SJCRH30 (cell line): ENCODE data around the gene PKN3. TPM values are rescaled to one million over a fixed set of nuclear protein-coding genes. Genes with fewer than 3 reads are reported as not detected.
"Not testable (repeated sequence)": the region's sequence is repeated elsewhere in the genome, so short reads cannot be mapped to it uniquely, and the experiment has no call there.

ENCODE experiments used
- DNase-seq, 2 experiments: peaks; one replicate each; pipeline ENCODE4 v3.0.0-alpha.2; 2015 to 2020
- H3K27ac ChIP-seq: fragments of 250-450 bp; sonication (Bioruptor Pico); 2 replicates; pipeline ENCODE4 v1.5.1; 2020; ENCODE audit warnings: mild to moderate bottlenecking, moderate library complexity
- H3K27me3 ChIP-seq: fragments of 250-450 bp; sonication (Bioruptor Pico); 2 replicates; pipeline ENCODE4 v1.5.1; 2020; ENCODE audit warnings: mild to moderate bottlenecking, moderate library complexity
- H3K36me3 ChIP-seq: fragments of 250-450 bp; sonication (Bioruptor Pico); 2 replicates; pipeline ENCODE4 v1.5.1; 2020; ENCODE audit warnings: mild to moderate bottlenecking, moderate library complexity
- H3K4me1 ChIP-seq: fragments of 250-450 bp; sonication (Bioruptor Pico); 2 replicates; pipeline ENCODE4 v1.5.1; 2020; ENCODE audit warnings: mild to moderate bottlenecking, moderate library complexity
- H3K4me3 ChIP-seq: fragments of 250-450 bp; sonication (Bioruptor Pico); 2 replicates; pipeline ENCODE4 v1.5.1; 2020; ENCODE audit warnings: mild to moderate bottlenecking, moderate library complexity
- H3K9me3 ChIP-seq: fragments of 250-450 bp; sonication (Bioruptor Pico); replicated peaks from 2 replicates; pipeline ENCODE4 v1.5.1; 2020; ENCODE audit warnings: mild to moderate bottlenecking, moderate library complexity
- total RNA-seq: library from RNA; depleted of rRNA; stranded (reverse); fragments of >200 nt; shearing (Covaris generic); gene quantifications from 2 replicates; pipeline ENCODE4 v1.2.3, GENCODE V29; 2014

The PKN3 gene
- total RNA-seq, 1 experiment from 2014 or later, result 20.2 TPM

GRCh38 chr9:128685636-128686489 lies 16.4 kb upstream of the PKN3 start:
- DNase-seq, result no peak
- Histone ChIP-seq H3K4me3 (no peak overlapping the region), H3K27ac (no peak overlapping the region), H3K36me3 (peaks cover 8% of the 10 kb centered on the region), H3K27me3 (no peaks in the 10 kb centered on the region), H3K9me3 (no peaks in the 10 kb centered on the region), H3K4me1 (peaks cover 4% of the 10 kb centered on the region; the same call in 1 of the 2 replicates)

DNA sequence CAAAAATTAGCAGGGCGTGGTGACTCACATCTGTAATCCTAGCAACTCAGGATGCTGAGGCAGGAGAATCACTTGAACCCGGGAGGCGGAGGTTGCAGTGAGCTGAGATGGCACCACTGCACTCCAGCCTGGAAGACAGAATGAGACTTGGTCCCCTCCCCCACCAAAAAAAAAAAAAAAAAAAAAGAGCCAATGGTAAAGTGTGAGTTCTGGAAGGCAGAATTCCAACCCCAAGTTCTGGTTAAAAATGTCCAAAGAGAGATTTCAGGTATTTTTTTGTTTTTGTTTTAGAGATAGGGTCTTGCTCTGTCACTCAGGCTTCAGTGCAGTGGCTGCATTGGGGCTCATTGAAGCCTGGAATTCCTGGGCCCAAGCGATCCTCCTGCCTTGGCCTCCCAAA lies 14.8 kb upstream of the PKN3 start:
- no peak for DNase-seq
- Histone ChIP-seq H3K9me3 (no peaks in the 10 kb centered on the region), H3K4me3 (no peak overlapping the region), H3K36me3 (peaks cover 22% of the 10 kb centered on the region), H3K27me3 (no peaks in the 10 kb centered on the region), H3K4me1 (no peaks in the 10 kb centered on the region; the same call in 1 of the 2 replicates), H3K27ac (no peak overlapping the region)

GRCh38 chr9:128688501-128689292 lies 13.6 kb upstream of the PKN3 start, which contains the start of gene SET:
Gene SET, plus strand, starts transcription at chr9:128689222. Its CDS starts 361 bp downstream, at chr9:128689583.
- Histone ChIP-seq H3K27ac (peak within 1 kb of the TSS; percentile 67), H3K4me3 (peak within 1 kb of the TSS; percentile 93), H3K4me1 (no peaks in the 10 kb centered on the region; the same call in 1 of the 2 replicates), H3K27me3 (no peaks in the 10 kb centered on the region), H3K36me3 (peaks cover 35% of the 10 kb centered on the region), H3K9me3 (no peaks in the 10 kb centered on the region)
- DNase-seq, result peak; percentile 97 to 98

- Histone ChIP-seq H3K9me3 (no peaks in the 10 kb centered on the region), H3K36me3 (peaks cover 41% of the 10 kb centered on the region), H3K27me3 (no peaks in the 10 kb centered on the region), H3K4me3 (peak overlapping the region; percentile 66), H3K4me1 (no peaks in the 10 kb centered on the region; the same call in 1 of the 2 replicates), H3K27ac (peak overlapping the region; percentile 52; the same call in 1 of the 2 replicates)
- peak in 1 of 2 experiments; percentile 61 for DNase-seq
Measured at GRCh38 chr9:128689293-128689774, 13.0 kb upstream of the PKN3 start.

DNA sequence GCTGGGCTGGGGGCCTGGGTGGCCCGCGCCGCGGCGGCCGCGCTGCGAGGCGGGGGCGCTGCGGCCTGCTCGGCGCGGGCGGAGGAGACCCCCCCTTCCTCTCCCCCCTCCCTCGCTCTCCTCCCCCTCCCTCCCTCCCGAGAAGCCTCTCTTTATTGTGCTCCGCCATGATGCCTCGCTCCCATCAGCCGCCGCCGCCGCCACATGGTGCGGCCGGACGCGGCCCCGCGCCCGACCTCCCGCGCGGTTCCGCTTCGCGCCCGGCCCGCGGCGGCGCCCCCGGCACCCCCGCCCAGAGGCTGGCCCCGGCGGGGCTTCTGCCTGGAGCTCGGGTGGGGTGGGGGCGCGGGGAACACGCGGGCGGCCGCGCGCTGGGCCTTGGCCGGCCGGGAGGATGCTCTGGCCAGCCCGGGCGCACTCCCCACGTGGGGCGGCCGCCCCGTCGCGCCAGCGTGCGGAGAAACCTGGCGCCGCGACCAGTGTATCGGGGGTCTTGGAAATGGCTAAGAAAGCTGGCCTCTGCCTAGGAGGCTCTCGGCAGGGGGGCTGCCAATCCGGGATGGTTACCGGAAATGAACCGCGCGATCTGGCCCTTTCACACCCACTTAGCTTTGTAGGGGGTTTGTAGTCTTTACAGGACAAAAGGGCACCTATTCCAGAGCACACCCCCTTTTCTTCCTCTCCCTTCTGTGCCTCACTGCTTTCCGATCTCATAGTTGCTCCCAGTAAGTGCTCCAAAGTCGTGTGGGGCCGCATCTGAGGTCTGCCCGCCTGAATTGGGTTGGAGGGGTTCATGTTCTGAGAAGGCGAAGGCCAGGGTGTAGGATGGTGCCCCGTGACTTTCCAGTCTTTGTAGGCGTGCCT lies 12.3 kb upstream of the PKN3 start:
- H3K36me3 ChIP-seq, result peaks cover 43% of the 10 kb centered on the region
- peak; percentile 65 to 66 for DNase-seq
- H3K27me3 ChIP-seq, result no peaks in the 10 kb centered on the region
- H3K9me3 ChIP-seq, result no peaks in the 10 kb centered on the region
- peak overlapping the region; percentile 93 for H3K4me3 ChIP-seq
- H3K4me1 ChIP-seq, result no peaks in the 10 kb centered on the region; the same call in 1 of the 2 replicates
- peak overlapping the region; percentile 67 for H3K27ac ChIP-seq

GRCh38 chr9:128690684-128691034 lies 11.6 kb upstream of the PKN3 start:
- DNase-seq, result no peak
- peak overlapping the region; percentile 93 for H3K4me3 ChIP-seq
- peak overlapping the region; percentile 67 for H3K27ac ChIP-seq
- H3K4me1 ChIP-seq, result no peaks in the 10 kb centered on the region; the same call in 1 of the 2 replicates
- no peaks in the 10 kb centered on the region for H3K9me3 ChIP-seq
- peaks cover 48% of the 10 kb centered on the region for H3K36me3 ChIP-seq
- no peaks in the 10 kb centered on the region for H3K27me3 ChIP-seq

GRCh38 chr9:128693738-128694137 lies 8.6 kb upstream of the PKN3 start:
- not testable (repeated sequence) for H3K4me1 ChIP-seq, H3K27ac ChIP-seq, H3K9me3 ChIP-seq, H3K4me3 ChIP-seq, DNase-seq, H3K27me3 ChIP-seq
- H3K36me3 ChIP-seq, result peaks cover 64% of the 10 kb centered on the region

- no peaks in the 10 kb centered on the region for H3K9me3 ChIP-seq
- H3K4me1 ChIP-seq, result no peaks in the 10 kb centered on the region; the same call in 1 of the 2 replicates
- peaks cover 64% of the 10 kb centered on the region for H3K36me3 ChIP-seq
- no peak for DNase-seq
- H3K4me3 ChIP-seq, result no peak overlapping the region
- no peaks in the 10 kb centered on the region for H3K27me3 ChIP-seq
- H3K27ac ChIP-seq, result no peak overlapping the region
Measured at GRCh38 chr9:128694344-128694743, 8.0 kb upstream of the PKN3 start.

- Histone ChIP-seq H3K36me3 (peaks cover 44% of the 10 kb centered on the region), H3K4me1 (no peaks in the 10 kb centered on the region), H3K27ac (no peak overlapping the region), H3K27me3 (no peaks in the 10 kb centered on the region), H3K9me3 (no peaks in the 10 kb centered on the region), H3K4me3 (no peak overlapping the region)
- DNase-seq, result no peak
Measured at GRCh38 chr9:128696923-128697707, 5.2 kb upstream of the PKN3 start.

GRCh38 chr9:128699096-128699795 lies 3.1 kb upstream of the PKN3 start:
- not testable (repeated sequence) for DNase-seq, H3K4me3 ChIP-seq, H3K4me1 ChIP-seq, H3K9me3 ChIP-seq, H3K27me3 ChIP-seq, H3K27ac ChIP-seq
- peaks cover 24% of the 10 kb centered on the region for H3K36me3 ChIP-seq

GRCh38 chr9:128701227-128701854 lies 962 bp upstream of the PKN3 start:
- DNase-seq, result peak in 1 of 2 experiments; percentile 15
- no peaks in the 10 kb centered on the region for H3K27me3 ChIP-seq
- H3K4me3 ChIP-seq, result no peak overlapping the region
- peaks cover 14% of the 10 kb centered on the region for H3K36me3 ChIP-seq
- H3K9me3 ChIP-seq, result no peaks in the 10 kb centered on the region
- no peaks in the 10 kb centered on the region for H3K4me1 ChIP-seq
- H3K27ac ChIP-seq, result no peak overlapping the region

GRCh38 chr9:128702949-128703615 lies 779 bp downstream of the PKN3 start:
- Histone ChIP-seq H3K4me3 (peak overlapping the region; percentile 76), H3K36me3 (peaks cover 15% of the 10 kb centered on the region), H3K9me3 (no peaks in the 10 kb centered on the region), H3K27ac (peak overlapping the region; percentile 68), H3K27me3 (no peaks in the 10 kb centered on the region), H3K4me1 (no peaks in the 10 kb centered on the region)
- peak; percentile 83 to 84 for DNase-seq
